ENCODE measurements around the gene YOD1.

YOD1 gene

GRCh38 chr1:207073906-207074820, 23.2 kb upstream of the YOD1 start:
- DNase-seq (ENCODE audit: low read depth in 3 of 3) = no peak

- DNase-seq (ENCODE audit: low read depth in 3 of 3) = no peak
Observed at GRCh38 chr1:207072233-207072632, 21.2 kb upstream of the YOD1 start.

- DNase-seq (ENCODE audit: low read depth in 3 of 3) = no peak
Observed at GRCh38 chr1:207071426-207071825, 20.4 kb upstream of the YOD1 start.

GRCh38 chr1:207070811-207071210, 19.8 kb upstream of the YOD1 start:
- no peak for DNase-seq (ENCODE audit: low read depth in 3 of 3)

GRCh38 chr1:207069858-207070506, 19.0 kb upstream of the YOD1 start:
- no peak for DNase-seq (ENCODE audit: low read depth in 3 of 3)

- no peak for DNase-seq (ENCODE audit: low read depth in 3 of 3)
Observed at GRCh38 chr1:207069061-207069460, 18.1 kb upstream of the YOD1 start.

- DNase-seq (ENCODE audit: low read depth in 3 of 3) = no peak
Observed at GRCh38 chr1:207067665-207068064, 16.7 kb upstream of the YOD1 start.

- DNase-seq (ENCODE audit: low read depth in 3 of 3) = no peak
Observed at GRCh38 chr1:207067185-207067584, 16.2 kb upstream of the YOD1 start.

GRCh38 chr1:207064561-207064960, 13.6 kb upstream of the YOD1 start:
- no peak for DNase-seq (ENCODE audit: low read depth in 3 of 3)

- DNase-seq (ENCODE audit: low read depth in 3 of 3) = no peak
Observed at GRCh38 chr1:207063014-207063413, 12.0 kb upstream of the YOD1 start.

- DNase-seq (ENCODE audit: low read depth in 3 of 3) = no peak
Observed at GRCh38 chr1:207062058-207062457, 11.1 kb upstream of the YOD1 start.

GRCh38 chr1:207060596-207060995, 9.6 kb upstream of the YOD1 start:
- DNase-seq (ENCODE audit: low read depth in 3 of 3) = no peak

GRCh38 chr1:207059881-207060280, 8.9 kb upstream of the YOD1 start:
- DNase-seq (ENCODE audit: low read depth in 3 of 3) = no peak

GRCh38 chr1:207058878-207059867, 8.2 kb upstream of the YOD1 start:
- DNase-seq (ENCODE audit: low read depth in 3 of 3) = no peak

GRCh38 chr1:207058252-207058651, 7.2 kb upstream of the YOD1 start:
- no peak for DNase-seq (ENCODE audit: low read depth in 3 of 3)

- DNase-seq (ENCODE audit: low read depth in 3 of 3) = no peak
Observed at GRCh38 chr1:207056673-207057072, 5.7 kb upstream of the YOD1 start.

GRCh38 chr1:207055386-207056001, 4.5 kb upstream of the YOD1 start:
- no peak for DNase-seq (ENCODE audit: low read depth in 3 of 3)

- no peak for DNase-seq (ENCODE audit: low read depth in 3 of 3)
Observed at GRCh38 chr1:207054491-207054890, 3.5 kb upstream of the YOD1 start.

GRCh38 chr1:207052911-207053769, 2.1 kb upstream of the YOD1 start, which contains the start of gene PFKFB2:
TSS of gene PFKFB2 (plus strand) at chr1:207053275. CDS start at chr1:207054718, 1,443 bp downstream.
- DNase-seq (ENCODE audit: low read depth in 3 of 3) = peak; percentile 88 to 97 (median 90)

GRCh38 chr1:207050480-207051190, 373 bp downstream of the YOD1 start:
- DNase-seq (ENCODE audit: low read depth in 3 of 3) = peak; percentile 77 to 90 (median 82)
